ENCODE measurements around the gene NEK2. TPM values are rescaled to one million over a fixed set of nuclear protein-coding genes. Genes with fewer than 3 reads are reported as not detected.

The NEK2 gene
- total RNA-seq, 2 donors from 2014 or later: not detected

- ATAC-seq (no peak), DNase-seq (no peak)
- 90 to 100% methylated on average over 2 to 6 of the region's 6 CpGs for WGBS, 2 donors
- Histone ChIP-seq H3K27me3 (no peaks in the 10 kb centered on the region), H3K27ac (no peak overlapping the region), H3K36me3 (replicated peaks in 1 of 2; ENCODE audit: insufficient read depth in 1 of 2, low read depth in 2 of 2) (no peaks in the 10 kb centered on the region), H3K9me3 (no peaks in the 10 kb centered on the region), H3K4me3 (no peak overlapping the region), H3K4me1 (peaks cover 5% of the 10 kb centered on the region)
- intact Hi-C loops (cut with DNase I): no loop called here
- no peak for TF ChIP-seq POLR2A (IDR thresholded peaks at IDR 0.05)
- TF ChIP-seq CTCF (IDR thresholded peaks at IDR 0.05): no peak
Measured at GRCh38 chr1:211612786-211613107, 62.7 kb downstream of the NEK2 start.

Other genes with a start within 250 kb of the NEK2 start
- gene RD3, start 183.5 kb downstream of the NEK2 start, total RNA-seq: not detected
- 10 to 100 TPM in 1 of 2 donors, 1 to 10 TPM in 1; 7.3 to 11.5 TPM for gene SLC30A1, start 96.5 kb downstream of the NEK2 start, total RNA-seq
- gene LPGAT1, start 155.1 kb upstream of the NEK2 start, total RNA-seq: 10 to 100 TPM; 24.4 to 50.1 TPM

Measured in body of pancreas (tissue), 4 donors.